Measurements from ENCODE around the gene CCL4L2. TPM values are rescaled to one million over a fixed set of nuclear protein-coding genes. Genes with fewer than 3 reads are reported as not detected.
"Not testable (repeated sequence)": the region's sequence is repeated elsewhere in the genome, so short reads cannot be mapped to it uniquely, and the experiment has no call there.

The CCL4L2 gene
- total RNA-seq, 2 donors from 2014 or later = 24.9 to 37.4 TPM

DNA sequence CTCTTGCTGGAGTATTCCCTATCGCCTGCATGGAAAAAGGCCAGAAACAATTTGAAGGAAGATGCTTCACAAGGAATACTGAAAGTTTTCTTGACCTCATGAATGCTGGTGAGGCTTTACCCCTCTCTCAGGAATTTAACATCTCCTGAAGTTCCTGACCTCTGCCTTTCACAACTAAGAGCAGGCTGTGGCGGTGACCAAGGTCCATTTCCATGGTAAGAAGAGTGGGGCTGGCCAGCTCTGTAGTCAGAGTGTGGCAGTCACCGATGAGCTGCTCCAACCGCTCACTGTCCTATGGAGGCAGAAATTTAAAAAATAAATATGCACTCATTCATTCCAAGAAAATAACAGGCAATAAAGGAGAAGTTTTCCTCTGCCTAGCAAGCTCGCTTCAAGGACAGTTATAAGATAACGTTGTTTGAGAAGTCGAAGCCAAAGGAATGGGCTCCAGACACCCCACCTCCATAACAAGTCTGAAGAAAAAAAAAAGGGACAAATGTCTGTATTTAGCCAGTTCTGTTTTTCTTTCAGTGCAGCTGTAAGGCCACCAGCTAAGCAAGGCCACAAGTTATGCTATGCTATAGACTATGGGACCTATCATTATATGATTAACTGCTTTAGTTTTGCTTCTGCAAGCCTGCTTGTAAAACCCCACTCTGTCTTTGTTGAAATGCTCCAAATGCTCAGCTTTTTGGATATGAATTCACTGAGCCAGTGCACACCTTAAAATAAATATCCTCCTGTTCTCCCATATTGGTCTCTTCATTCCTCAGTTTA, 6.0 kb upstream of the CCL4L2 start:
- H3K9me3 Mint-ChIP-seq = no peaks in the 10 kb centered on the region
- no peak overlapping the region for H3K4me3 Mint-ChIP-seq
- no peaks in the 10 kb centered on the region for H3K36me3 Mint-ChIP-seq
- ATAC-seq = no peak
- peaks cover 48 to 65% of the 10 kb centered on the region in 2 donors for H3K4me1 Mint-ChIP-seq (ENCODE audit: low read depth in 2 of 2)
- peak overlapping the region; percentile 27 to 50 for H3K27ac Mint-ChIP-seq
- no peak for DNase-seq (ENCODE audit: low spot score)
- no peaks in the 10 kb centered on the region for H3K27me3 Mint-ChIP-seq

DNA sequence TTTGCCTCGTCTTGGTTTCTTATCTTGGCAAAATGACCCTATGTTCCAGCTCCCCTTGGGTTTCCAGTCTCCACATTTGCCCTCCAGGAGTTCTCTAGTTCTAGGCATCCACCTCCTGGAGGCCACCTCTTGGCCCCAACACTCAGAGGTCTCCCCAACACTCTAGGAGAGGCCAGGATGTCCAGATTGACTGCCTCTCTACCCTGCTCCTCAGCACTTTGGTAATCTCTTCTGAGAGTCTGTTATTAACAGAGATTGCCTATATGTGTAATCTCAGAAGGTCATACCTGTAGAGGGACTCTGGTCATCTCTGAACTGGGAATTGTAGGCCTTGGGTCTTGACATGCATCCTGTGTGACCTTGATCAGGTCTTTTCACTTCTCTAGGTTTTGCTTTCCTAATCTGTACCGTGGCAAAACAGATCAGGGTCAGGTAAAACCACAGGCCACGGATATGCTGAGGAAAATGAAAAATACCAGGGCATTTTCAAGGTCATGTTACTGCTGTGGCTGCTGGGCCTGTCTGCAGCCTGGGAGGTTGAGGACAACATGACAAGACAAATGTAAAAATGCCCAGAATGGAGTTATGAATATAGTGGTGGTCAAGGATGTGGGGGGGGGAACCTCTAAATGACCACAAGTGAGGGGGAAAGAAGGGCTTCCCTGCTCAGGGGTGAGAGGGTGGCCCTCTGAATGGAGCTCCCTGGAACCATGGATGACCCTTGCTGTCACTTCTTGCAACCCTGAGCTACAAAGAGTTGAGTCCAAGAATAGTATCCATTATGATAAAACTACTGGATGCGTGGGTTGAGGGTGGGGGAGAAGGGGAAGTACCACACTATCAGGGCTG, 5.0 kb upstream of the CCL4L2 start:
- H3K9me3 Mint-ChIP-seq = no peaks in the 10 kb centered on the region
- H3K4me1 Mint-ChIP-seq (ENCODE audit: low read depth in 2 of 2) = peaks cover 50 to 66% of the 10 kb centered on the region in 2 donors
- no peak overlapping the region for H3K4me3 Mint-ChIP-seq
- H3K36me3 Mint-ChIP-seq = no peaks in the 10 kb centered on the region
- ATAC-seq (no peak), DNase-seq (ENCODE audit: low spot score) (no peak)
- peak overlapping the region; percentile 27 to 50 for H3K27ac Mint-ChIP-seq
- H3K27me3 Mint-ChIP-seq = no peaks in the 10 kb centered on the region

DNA sequence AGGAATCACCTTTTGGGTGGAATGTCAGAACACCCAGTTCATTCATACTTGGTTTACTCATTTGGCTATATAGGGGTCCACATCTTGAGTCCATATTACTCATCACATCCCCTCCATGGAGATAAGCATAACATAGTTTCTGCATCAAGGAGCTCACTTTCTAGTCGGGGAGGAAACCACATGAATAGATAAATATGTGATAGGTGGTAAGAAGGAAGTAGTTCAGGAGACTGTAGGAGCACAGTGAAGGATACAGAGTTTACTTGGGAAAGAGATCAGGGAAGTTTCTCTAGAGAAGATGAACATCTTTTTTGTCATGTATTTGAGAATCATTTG, 4.4 kb upstream of the CCL4L2 start:
- ATAC-seq = peak in 1 of 2 donors; percentile 39
- H3K27me3 Mint-ChIP-seq; H3K36me3 Mint-ChIP-seq; H3K4me3 Mint-ChIP-seq; H3K9me3 Mint-ChIP-seq; DNase-seq (ENCODE audit: low spot score): not testable (repeated sequence)
- Mint-ChIP-seq H3K4me1 (ENCODE audit: low read depth in 2 of 2) (peaks cover 50 to 64% of the 10 kb centered on the region in 2 donors), H3K27ac (peak overlapping the region; percentile 6 to 27)

DNA sequence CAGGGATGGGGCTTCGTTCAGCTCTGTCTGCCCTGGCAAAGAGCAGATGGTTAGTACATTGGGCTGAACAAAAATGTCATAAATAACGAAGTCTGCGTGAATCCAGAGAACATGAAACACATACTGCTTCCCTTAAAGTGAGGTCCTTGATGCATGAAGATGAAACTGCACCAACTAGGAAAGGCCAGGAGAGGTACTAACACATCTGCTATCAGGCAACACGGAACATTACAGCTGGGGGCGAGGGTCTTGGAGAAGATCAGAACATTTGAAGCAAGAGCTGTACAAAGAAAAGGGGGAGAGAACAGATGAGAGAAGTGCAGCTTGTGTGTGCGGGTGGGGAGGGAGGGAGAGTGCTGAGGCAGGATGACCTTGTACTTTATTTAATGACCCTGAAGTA, 3.5 kb upstream of the CCL4L2 start:
- not testable (repeated sequence) for H3K27me3 Mint-ChIP-seq; H3K4me3 Mint-ChIP-seq; H3K9me3 Mint-ChIP-seq; ATAC-seq; H3K36me3 Mint-ChIP-seq; H3K27ac Mint-ChIP-seq; DNase-seq (ENCODE audit: low spot score)
- H3K4me1 Mint-ChIP-seq (ENCODE audit: low read depth in 2 of 2) = peaks cover 51 to 64% of the 10 kb centered on the region in 2 donors

DNA sequence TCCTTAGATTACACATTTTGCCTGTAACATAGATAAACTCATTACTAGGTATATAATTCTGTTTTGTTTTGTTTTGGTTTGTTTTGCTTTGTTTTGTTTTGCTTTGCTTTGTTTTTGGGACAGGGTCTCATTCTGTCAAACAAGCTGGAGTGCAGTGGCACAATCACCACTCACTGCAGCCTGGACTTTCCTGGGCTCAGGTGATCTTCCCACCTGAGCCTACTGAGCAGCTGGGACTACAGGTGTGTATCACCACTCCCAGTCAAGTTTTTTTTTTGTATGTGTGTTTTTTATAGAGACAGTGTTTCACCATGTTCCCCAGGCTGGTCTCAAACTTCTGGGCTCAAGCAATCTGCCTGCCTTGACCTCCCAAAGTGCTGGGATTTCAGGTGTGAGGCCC, 1.3 kb upstream of the CCL4L2 start:
- ATAC-seq (no peak), DNase-seq (ENCODE audit: low spot score) (no peak)
- Mint-ChIP-seq H3K9me3 (no peaks in the 10 kb centered on the region), H3K36me3 (no peaks in the 10 kb centered on the region), H3K4me1 (ENCODE audit: low read depth in 2 of 2) (peaks cover 56 to 66% of the 10 kb centered on the region in 2 donors), H3K27ac (peak overlapping the region; percentile 50 to 80), H3K27me3 (no peaks in the 10 kb centered on the region), H3K4me3 (peak overlapping the region; percentile 75)

DNA sequence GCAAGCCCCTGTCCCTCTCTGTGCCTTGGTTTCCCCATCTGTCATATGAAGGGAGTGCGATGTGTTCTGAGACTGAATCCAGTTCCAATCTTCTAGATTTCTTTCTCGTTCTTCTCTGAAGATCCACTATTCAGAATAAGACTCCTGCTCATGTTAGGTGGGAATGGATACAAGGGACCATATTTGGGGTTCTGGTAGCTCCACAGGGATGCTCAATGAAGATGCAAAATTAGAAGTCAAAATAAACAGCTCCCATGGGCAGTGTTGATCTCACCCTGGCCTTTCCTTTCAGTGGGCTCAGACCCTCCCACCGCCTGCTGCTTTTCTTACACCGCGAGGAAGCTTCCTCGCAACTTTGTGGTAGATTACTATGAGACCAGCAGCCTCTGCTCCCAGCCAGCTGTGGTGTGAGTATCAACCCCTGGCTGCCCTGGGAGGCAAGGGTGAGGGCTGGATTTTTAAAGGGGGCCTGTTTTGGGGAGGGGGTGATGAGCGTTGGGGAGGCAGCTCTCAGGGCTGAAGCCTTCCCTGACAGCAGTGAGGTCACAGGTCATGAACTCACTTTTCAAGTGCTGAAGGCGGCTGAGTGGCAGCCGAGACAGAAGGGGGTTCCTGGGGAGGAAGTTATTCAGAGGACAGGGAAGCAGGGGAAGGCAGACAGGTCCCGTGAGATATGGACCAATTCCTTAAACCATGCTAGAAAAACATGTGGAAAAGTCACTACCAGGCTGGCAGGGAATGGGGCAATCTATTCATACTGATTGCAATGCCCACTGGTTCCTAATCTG, 815 bp downstream of the CCL4L2 start:
- H3K36me3 Mint-ChIP-seq; H3K9me3 Mint-ChIP-seq; H3K27me3 Mint-ChIP-seq; DNase-seq (ENCODE audit: low spot score): not testable (repeated sequence)
- Mint-ChIP-seq H3K4me1 (ENCODE audit: low read depth in 2 of 2) (peaks cover 56 to 62% of the 10 kb centered on the region in 2 donors), H3K4me3 (peak overlapping the region; percentile 65), H3K27ac (peak overlapping the region; percentile 80 to 83)
- peak; percentile 59 to 66 for ATAC-seq

DNA sequence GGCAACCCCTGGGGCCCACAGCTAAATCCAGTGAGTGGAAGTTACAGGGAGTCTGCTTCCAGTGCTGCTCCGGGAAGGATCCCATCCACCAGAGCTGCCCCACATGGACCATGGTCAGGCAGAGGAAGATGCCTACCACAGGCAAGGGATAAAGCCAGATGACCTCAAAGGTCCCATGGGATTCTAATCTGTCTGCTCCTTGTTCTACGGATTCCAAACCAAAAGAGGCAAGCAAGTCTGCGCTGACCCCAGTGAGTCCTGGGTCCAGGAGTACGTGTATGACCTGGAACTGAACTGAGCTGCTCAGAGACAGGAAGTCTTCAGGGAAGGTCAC, 1.4 kb downstream of the CCL4L2 start:
- H3K36me3 Mint-ChIP-seq = no peaks in the 10 kb centered on the region
- peaks cover 52 to 57% of the 10 kb centered on the region in 2 donors for H3K4me1 Mint-ChIP-seq (ENCODE audit: low read depth in 2 of 2)
- no peaks in the 10 kb centered on the region for H3K27me3 Mint-ChIP-seq
- peak overlapping the region; percentile 65 for H3K4me3 Mint-ChIP-seq
- peak overlapping the region; percentile 80 to 83 for H3K27ac Mint-ChIP-seq
- H3K9me3 Mint-ChIP-seq = no peaks in the 10 kb centered on the region
- ATAC-seq (no peak), DNase-seq (ENCODE audit: low spot score) (no peak)

DNA sequence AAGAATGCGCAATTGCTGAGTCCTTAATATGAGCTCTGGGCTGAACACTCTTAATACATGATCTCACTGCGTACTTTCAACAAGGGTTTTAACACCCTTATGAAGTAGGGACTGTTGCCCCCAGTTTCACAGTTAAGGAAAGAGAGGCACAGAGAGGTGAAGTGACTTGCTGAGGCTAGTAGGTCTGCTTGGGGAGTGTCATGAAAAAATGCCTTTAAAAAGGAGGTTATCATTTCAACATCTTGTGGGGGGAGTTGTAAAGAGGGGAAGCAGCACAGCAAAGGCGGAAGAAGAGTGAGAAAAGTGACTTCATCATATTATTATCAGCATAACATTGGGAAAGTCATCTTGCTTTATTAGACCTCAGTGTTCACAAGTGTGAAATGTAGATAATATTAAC, 2.1 kb downstream of the CCL4L2 start:
- peak overlapping the region; percentile 80 to 83 for H3K27ac Mint-ChIP-seq
- H3K4me1 Mint-ChIP-seq (ENCODE audit: low read depth in 2 of 2) = peaks cover 49 to 54% of the 10 kb centered on the region in 2 donors
- peaks cover 5% of the 10 kb centered on the region for H3K36me3 Mint-ChIP-seq
- H3K27me3 Mint-ChIP-seq = no peaks in the 10 kb centered on the region
- DNase-seq (ENCODE audit: low spot score) = no peak
- ATAC-seq = peak; percentile 44 to 53
- no peaks in the 10 kb centered on the region for H3K9me3 Mint-ChIP-seq
- H3K4me3 Mint-ChIP-seq = peak overlapping the region; percentile 63

DNA sequence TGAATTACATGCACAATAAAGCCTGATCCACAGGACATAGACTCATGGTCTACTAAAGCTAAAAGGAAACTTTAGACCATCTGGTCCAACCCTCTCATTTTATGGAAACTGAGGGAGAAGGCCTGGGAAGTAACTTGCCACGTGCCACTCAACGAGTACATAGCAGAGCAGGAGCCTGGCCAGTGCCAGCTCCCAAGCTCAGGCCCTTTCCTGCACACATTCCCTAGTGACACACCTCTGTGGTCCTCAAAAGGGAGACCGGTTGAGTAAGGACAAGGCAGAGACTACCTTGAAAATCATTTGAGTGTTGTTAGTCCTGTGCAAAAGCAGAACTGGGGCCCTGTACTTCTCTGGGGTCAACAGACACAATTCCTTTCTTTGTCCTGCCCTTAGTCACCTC, 2.8 kb downstream of the CCL4L2 start:
- DNase-seq (ENCODE audit: low spot score) (no peak), ATAC-seq (no peak)
- peak overlapping the region; percentile 80 to 83 for H3K27ac Mint-ChIP-seq
- H3K36me3 Mint-ChIP-seq = peaks cover 10% of the 10 kb centered on the region
- no peaks in the 10 kb centered on the region for H3K27me3 Mint-ChIP-seq
- peaks cover 49 to 54% of the 10 kb centered on the region in 2 donors for H3K4me1 Mint-ChIP-seq (ENCODE audit: low read depth in 2 of 2)
- H3K4me3 Mint-ChIP-seq = peak overlapping the region; percentile 5
- H3K9me3 Mint-ChIP-seq = peaks cover 3% of the 10 kb centered on the region

DNA sequence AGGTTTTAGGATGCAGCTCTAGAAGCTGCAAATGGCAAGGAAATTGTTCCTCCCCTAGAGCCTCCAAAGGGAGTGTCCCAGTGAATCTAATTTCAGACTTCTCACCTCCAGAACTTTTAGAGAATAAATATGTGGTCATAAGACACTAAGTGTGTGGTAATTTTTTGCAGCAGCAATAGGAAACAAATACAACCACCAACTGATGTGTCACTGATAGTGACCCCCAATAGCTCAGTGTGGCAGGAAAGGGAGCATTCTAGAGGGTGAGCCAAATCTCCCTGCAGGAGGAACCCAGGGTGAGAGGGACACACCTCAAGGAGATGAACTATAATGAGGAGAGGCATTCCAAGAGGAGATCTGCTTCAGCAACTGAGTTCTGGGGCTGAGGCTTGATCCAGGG, 4.1 kb downstream of the CCL4L2 start:
- peak overlapping the region; percentile 10 for H3K4me3 Mint-ChIP-seq
- peaks cover 45 to 49% of the 10 kb centered on the region in 2 donors for H3K4me1 Mint-ChIP-seq (ENCODE audit: low read depth in 2 of 2)
- ATAC-seq = no peak
- DNase-seq (ENCODE audit: low spot score) = no peak
- H3K9me3 Mint-ChIP-seq = peaks cover 7% of the 10 kb centered on the region
- H3K27me3 Mint-ChIP-seq = no peaks in the 10 kb centered on the region
- H3K36me3 Mint-ChIP-seq = peaks cover 12% of the 10 kb centered on the region
- H3K27ac Mint-ChIP-seq = peak overlapping the region; percentile 7 to 10

DNA sequence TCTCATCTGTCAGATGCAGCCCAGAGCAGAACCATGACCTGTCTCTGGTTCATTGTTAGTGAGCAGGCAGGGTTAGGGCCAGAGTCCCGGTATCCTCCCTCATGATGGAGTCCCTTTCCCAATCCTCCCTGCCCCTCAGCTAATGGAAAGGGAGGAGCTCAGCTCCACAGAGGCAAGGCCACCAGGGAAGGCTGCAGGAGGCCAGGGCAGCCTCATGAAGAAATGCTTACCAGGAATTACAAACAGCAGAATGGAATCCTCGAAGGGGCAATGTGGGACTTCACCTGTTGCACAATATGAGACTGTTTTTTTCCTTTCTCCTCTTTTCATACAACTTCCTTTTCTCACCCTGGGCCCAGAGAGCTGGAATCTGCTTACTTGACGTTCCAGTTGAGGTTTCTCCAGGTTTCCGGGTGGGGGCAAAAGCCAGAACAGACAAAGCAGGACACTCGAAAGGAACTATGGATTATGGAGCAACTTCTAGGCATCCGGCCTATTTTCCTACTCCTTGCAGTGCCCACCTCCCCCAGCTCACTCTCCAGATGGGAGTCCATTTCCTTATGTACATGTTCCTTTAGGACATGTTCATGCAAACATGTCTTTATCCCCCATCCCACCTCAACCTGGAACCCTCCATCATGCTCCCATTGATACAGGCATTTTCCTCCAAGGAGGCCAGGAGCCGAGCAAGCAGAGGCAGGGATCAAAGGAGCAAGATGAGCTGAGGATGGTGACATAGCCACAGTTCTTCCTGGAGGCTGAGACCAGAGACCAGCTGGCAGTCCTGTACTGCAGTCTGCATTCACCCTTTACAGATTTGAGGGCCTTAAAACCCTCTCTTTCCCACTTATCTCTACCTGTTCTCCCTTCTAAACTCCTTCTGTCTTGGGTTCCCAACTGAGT, 4.8 kb downstream of the CCL4L2 start:
- Mint-ChIP-seq H3K4me1 (ENCODE audit: low read depth in 2 of 2) (peaks cover 39 to 41% of the 10 kb centered on the region in 2 donors), H3K36me3 (peaks cover 12% of the 10 kb centered on the region), H3K27ac (peak overlapping the region; percentile 7 to 10)
- not testable (repeated sequence) for H3K27me3 Mint-ChIP-seq; DNase-seq (ENCODE audit: low spot score); ATAC-seq; H3K4me3 Mint-ChIP-seq; H3K9me3 Mint-ChIP-seq

DNA sequence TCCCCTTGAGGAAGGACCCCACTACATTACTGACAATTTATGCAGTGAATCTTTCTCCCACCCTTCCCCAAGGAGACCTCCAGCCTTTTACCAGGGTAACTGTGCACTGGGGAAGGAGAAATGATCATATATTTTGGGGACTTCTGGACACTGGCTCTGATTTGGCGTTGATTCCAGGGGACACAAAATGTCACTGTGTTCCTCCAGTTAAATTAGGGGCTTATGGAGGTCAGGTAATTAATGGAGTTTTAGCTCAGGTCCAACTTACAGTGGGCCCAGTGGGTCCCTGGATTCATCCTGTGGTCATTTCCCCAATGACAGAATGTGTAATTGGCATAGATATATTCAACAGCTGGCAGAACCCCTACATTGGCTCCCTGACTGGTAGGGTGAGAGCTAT, 8.7 kb downstream of the CCL4L2 start:
- not testable (repeated sequence) for H3K27me3 Mint-ChIP-seq; DNase-seq (ENCODE audit: low spot score); ATAC-seq; H3K9me3 Mint-ChIP-seq; H3K4me3 Mint-ChIP-seq; H3K27ac Mint-ChIP-seq
- Mint-ChIP-seq H3K4me1 (ENCODE audit: low read depth in 2 of 2) (peaks cover 11 to 17% of the 10 kb centered on the region in 2 donors), H3K36me3 (peaks cover 12% of the 10 kb centered on the region)
